NAMALWA (cell line): ENCODE results near the gene FALEC.
A peak's percentile ranks its signal among the peaks of the same experiment; 100 is the strongest.
"Not testable (repeated sequence)": the region's sequence is repeated elsewhere in the genome, so short reads cannot be mapped to it uniquely, and the experiment has no call there.

Experiments
- DNase-seq: peaks from one replicate; pipeline ENCODE4 v3.0.0-alpha.2; 2015; ENCODE audit warnings: low spot score

FALEC gene

GRCh38 chr1:150558761-150559655 is 43.5 kb downstream of the FALEC start:
- no peak for DNase-seq

DNA sequence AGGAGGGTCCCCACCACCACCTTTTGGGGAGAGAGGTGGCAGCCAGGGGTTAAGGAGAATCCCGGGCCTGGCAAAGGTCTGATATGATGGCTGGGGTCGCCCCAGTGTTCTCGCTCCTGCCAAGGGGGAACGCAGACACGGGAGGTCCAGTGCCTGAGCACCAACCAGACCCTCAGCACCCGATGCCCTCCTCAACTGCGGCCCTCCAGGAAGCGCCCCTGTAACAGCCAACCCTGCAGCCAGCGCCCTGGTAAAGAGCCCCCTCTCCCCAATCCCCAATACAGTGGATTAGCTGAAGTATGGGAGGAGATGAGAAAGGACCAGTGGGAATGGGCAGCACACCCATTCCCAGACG is 44.1 kb downstream of the FALEC start:
- DNase-seq: no peak

GRCh38 chr1:150560011-150560438 is 44.5 kb downstream of the FALEC start:
- DNase-seq: peak; percentile 89

DNA sequence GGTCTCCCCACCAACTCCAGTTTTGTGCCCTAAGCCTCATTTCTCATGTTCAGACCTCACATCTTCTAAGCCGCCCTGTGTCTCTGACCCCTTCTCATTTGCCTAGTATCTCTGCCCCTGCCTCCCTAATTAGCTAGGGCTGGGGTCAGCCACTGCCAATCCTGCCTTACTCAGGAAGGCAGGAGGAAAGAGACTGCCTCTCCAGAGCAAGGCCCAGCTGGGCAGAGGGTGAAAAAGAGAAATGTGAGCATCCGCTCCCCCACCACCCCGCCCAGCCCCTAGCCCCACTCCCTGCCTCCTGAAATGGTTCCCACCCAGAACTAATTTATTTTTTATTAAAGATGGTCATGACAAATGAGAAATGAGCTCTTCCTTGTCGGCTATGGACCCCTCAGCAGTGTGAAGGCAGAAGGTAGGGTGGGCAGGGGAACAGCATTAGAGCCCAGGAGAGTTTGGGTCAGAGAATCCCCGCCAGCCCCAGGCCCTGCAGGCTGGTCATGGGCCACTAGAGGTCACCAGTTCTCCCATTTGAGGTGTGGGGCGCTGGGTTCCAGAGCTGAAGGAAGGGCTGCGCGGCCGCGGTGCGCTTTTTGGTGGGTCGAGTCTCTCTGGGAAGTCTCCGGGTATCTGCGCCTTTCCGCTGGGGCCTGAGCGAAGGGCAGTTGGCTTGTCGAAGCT is 45.2 kb downstream of the FALEC start:
- peak; percentile 96 for DNase-seq

DNA sequence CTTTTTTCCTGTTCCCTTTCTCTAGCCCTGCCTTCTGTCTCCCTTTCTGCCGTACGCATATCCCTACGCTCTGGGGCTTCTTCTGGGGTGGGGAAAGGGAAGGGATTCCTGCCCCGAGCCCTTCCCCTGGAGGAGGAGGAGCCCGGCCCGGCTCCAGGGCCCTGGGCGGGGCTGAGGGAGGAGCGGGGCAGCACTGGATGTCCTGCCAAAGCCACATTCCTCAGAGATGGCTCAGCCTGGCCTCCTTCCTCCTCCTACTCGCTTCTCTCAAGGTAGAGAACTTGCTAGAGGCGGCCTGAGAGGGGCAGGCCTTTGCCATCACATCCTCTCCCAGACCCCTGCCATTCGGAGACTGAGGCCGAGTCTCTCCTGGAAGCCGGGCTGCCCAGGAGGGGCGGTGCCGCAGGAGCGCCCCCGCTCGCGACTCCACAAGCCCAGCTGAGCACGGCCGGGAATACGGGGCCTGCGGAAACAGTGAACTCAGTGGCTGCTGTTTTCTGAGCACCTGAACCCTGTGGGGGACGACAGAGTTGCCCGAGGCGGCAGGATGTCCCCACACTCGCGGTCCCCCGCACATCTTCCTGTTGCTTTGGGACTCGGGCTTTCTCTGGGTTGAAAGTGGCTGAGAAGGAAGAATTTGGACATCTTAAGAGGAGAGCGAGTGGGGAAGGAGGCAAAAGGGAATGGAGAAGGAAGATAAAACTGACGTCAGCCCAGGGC is 45.9 kb downstream of the FALEC start:
- peak; percentile 81 for DNase-seq

DNA sequence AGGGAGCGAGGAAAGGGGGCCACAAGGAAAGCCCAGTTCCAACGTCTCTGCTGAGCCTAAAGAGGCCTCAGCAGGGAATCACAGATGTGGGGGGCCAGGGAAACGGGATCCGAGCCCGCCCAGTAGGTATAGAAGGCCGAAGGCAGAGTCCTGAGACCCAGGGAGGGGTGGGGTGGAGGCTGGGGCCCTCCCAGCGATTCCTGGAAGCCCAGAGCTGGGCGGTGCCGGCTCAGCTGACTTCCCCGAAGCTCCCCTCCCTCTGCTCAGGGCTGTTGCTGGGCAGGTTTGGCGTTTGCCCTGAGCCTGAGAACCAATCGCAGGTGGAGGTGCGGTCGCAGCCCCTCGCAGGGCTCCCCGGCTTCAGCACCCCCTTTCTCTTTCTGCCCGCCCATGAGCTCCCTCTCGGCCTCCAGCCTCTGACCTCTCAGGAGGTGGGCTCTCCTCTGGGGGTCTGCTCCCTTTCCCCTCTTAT is 46.5 kb downstream of the FALEC start:
- DNase-seq: peak; percentile 93

DNA sequence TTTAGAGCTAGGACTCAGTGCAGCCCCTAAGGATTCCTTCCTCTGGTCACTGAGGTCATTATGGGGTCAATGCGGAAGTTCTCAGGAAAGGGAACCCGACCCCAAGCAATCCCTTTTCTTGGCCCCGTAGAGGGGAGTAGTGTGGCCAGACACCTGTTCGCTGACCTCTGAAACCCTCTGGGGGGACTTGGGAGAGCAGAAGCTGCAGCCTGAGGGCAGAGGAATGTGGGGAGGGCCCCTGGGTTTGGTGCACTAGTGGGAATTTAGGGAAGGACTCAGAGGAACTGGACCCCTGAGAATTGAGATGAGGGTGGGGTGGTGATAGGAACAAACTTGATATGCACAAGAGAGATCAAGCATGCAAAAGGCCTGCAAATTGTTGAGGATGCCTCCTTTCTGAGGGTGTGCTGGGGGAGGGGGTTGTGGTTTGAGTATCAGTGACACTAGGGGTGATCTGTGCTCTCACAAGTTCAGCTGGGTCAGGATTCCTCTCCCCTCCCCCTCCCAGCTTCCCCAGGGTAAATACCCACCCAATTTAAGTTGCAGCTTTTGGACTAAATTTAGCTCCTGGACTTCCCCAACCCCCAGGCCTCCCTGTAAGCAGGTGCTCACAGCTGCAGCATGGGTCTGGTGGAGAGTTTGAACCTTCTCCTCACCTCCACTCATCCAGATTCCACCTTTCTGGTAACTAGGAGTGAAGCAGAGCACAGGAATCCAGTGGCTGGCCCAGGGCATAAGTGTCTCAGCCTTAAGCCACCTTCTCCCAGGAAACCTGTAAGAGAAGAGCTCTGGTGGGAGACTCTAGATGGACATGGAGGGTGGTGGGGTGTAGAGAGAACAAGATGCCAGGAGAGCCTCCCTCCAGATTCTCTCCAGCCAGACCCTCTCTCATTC is 47.1 kb downstream of the FALEC start:
- DNase-seq: peak; percentile 97

DNA sequence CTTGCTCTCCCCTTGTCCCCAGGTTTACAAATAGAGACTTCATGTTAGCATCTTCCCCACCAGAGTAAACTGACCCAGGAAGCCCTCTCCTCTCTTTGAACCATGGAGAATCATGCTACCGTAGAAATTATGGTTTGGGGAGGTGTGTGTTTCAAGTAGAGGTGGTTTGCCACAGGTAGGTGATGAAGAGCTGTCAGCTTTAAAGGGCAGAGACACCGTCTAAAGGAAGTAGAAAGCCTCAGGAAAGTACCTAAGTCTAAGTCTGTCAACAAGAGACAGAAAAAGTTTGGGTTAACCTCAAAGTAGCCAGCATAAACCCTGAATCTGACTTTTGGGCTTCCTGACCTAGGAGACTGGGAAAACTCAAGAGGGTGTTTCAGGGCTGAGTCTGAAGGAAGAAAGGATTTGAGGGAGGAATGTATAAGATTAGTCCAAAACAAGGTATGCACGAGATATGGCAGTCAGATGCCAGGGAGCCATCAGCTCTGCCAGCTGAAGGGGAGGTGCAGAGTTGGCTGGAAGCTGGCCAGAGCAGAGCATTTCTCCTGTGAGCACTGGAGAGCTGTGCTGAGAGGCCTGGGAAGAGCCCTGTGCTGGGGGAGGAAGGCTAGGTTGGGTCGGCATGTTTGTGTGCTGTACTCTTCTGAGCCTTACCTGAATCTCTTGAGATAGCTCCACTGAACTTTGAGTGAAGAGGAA is 47.9 kb downstream of the FALEC start:
- DNase-seq: peak; percentile 87

DNA sequence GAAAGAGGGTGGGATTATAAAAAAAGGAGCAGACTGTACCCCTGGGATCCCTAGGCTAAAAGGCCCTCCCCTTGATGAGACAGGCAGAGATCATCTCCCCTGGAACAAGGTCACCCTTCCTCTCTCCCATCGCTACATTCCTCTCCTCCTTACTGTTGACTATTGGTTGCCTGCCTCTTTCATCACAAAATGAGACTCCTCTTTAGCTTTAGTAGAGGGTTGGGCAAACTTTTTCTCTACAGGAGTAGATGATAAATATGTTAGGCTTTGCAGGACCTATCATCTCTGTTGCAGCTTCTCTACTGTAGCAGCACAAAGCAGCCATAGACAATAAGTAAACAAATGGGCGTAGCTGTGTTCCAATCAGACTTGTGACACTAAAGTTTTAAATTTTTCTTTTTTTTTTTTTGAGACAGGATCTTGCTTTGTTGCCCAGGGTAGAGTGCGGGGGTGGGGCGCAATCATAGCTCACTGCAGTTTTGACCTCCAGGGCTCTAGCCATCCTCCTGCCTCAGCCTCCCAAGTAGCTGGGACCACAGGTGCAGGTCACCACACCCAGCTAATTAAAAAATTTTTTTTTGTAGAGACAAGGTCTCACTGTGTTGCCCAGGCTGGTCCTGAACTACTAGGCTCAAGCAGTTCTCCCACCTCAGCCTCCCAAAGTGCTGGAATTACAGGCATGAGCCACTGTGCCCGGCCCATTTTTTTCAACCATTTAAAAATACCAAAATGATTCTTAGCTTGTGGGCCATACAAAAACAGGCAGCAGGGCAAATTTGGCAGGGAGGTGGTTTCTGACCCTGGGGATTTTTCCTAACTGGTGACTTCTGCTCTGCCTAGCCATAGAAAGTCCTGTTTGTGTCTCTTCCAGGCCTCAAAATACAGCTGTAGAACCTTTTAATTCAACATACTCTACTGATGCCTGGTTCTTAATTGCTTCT is 48.8 kb downstream of the FALEC start:
- DNase-seq: peak; percentile 66

DNA sequence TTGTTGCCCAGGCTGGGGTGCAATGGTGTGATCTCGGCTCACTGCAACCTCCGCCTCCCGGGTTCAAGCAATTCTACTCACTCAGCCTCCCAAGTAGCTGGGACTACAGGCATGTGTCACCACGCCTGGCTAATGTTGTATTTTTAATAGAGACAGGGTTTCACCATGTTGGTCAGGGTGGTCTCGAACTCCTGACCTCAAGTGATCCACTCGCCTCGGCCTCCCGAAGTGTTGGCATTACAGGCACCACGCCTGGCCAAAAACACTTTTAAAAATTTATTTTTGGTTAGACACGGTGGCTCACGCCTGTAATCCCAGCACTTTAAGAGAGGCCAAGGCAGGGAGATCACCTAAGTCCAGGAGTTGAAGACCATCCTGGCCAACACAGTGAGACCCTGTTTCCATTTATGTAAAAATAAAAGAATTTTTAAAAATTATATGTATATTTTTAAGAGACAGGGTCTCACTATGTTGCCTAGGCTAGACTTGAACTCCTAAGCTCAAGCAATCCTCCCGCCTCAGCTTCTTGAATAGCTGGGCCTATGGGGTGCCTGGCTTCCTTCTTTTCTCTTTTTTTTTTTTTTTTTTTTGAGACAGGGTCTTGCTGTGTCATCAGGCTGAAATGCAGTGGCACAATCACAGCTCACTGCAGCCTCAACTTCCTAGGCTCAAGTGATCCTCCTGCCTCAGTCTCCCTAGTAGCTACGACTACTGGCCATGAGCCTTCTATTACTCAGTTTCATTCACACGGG is 49.9 kb downstream of the FALEC start:
- not testable (repeated sequence) for DNase-seq

DNA sequence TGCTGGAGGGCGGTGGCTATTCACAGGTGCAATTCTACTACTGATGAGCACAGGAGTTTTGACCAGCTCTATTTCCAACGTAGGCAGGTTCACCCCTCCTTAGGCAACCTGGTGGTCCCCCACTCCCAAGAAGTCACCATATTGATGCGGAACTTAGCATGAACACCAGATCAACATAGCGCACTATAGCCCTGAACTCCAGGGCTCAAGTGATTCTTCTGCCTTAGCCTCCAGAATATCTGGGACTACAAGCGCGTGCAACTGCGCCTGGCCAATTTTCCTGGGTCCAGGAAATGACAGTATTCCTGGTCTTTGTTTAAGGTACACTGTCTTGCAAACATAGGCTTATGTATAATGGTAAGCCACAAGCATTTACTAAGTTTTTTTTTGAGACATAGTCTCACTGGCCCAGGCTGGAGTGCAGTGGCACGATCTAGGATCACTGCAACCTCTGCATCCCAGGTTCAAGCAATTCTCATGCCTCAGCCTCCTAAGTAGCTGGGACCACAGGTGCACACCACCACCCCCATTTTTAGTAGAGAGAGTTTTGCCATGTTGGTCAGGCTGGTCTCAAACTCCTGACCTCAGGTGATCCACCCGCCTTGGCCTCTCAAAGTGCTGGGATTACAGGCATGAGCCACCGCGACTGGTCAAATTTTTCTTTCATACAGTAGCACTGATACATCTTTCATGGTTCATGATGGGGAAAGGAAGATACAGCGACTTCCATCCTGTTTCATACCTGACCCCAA is 51.2 kb downstream of the FALEC start:
- no peak for DNase-seq

- peak; percentile 88 for DNase-seq
Measured at GRCh38 chr1:150567341-150567716, 51.8 kb downstream of the FALEC start.

- DNase-seq: peak; percentile 84
Measured at GRCh38 chr1:150567717-150568593, 52.4 kb downstream of the FALEC start.

- DNase-seq: peak; percentile 66
Measured at GRCh38 chr1:150568594-150568966, 53.0 kb downstream of the FALEC start.

DNA sequence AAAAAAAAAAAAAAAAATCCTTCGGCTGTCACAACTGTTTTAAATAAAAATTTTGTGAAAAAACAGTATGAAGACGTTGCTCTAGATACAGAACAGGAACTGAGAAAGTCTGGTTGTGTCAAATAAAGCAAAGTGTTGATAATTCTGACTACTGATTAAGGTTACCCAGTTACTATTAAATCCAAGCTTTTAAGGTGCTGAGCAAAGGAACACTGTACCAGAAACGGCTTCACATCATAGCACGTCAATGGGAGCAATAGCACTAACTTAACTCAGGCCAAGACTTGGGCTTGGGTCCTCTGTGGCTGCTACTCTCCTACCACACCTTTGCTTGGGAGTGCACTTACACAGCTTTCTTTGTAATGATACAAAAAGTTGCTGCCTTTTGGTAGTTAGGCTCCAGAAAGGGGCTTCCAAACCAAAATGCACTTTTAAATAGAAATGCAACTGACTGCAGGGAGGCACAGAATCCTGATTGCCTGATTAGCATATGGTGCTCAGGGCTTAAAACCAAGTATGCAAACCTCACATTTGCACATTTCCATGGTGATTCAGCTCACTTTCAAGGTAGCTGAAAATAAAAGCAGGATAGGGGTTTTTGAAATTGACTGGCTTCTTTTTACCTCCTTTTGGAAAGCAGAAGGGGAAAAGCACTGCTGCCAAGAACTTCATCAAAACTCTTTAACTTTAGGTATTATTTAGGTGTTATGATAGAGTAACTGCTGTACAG is 57.5 kb downstream of the FALEC start:
- DNase-seq: peak; percentile 66

GRCh38 chr1:150573648-150574071 is 58.1 kb downstream of the FALEC start:
- peak; percentile 42 for DNase-seq
